ENCODE results near the gene FBXW5.

Gene FBXW5

GRCh38 chr9:136890661-136891060 is 53.9 kb downstream of the FBXW5 start:
- TF ChIP-seq PPARA (CRISPR knock-in tag; IDR thresholded peaks at IDR 0.05; ENCODE audit: borderline replicate concordance) (no peak), ZNF70 (CRISPR knock-in tag; IDR thresholded peaks at IDR 0.05) (no peak), TOX (CRISPR knock-in tag; IDR thresholded peaks at IDR 0.05; ENCODE audit: borderline replicate concordance) (no peak), SNAI2 (CRISPR knock-in tag; IDR thresholded peaks at IDR 0.05) (no peak), ZFP3 (CRISPR knock-in tag; IDR thresholded peaks at IDR 0.05) (no peak), OSR1 (CRISPR knock-in tag; IDR thresholded peaks at IDR 0.05) (no peak), ESRRG (CRISPR knock-in tag; IDR thresholded peaks at IDR 0.05) (no peak), TSHZ2 (CRISPR knock-in tag; IDR thresholded peaks at IDR 0.05) (no peak)
- no peak for ATAC-seq

Data from SK-N-SH treated with all-trans-retinoic acid at 6 μM for 48 hours (cell line).